VCaP (cell line): ENCODE results near the gene BAZ2B.

Experiments used
- H3K27ac ChIP-seq: fragments of 450-650 bp; 2 replicates; pipeline ENCODE4 v1.5.1; 2017
- TF ChIP-seq, protein P1 (sequence below): fragments of 450-650 bp; conservative IDR thresholded peaks from 2 replicates; pipeline ENCODE4 v1.5.1; 2017; ENCODE audit warnings: mild to moderate bottlenecking, moderate library complexity

The BAZ2B gene

DNA sequence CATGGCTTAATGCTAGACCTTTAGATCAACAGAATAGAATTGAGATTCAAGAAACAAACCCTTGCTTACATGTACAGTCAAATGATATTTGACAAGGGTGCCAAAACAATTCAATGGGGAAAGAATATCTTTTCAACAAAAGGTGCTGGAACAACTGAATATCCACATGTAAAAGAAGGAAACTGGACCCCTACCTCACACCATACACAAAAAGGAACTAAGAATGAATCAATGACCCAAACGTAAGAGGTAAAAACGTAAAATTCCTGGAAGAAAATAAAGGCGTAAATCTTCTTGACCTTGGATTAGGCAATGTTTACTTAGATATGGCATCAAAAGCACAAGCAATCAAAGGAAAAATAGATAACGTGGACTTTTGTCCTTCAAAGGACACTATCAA is 43.1 kb downstream of the BAZ2B start:
- no peak overlapping the region for H3K27ac ChIP-seq
- TF ChIP-seq, protein P1, sequence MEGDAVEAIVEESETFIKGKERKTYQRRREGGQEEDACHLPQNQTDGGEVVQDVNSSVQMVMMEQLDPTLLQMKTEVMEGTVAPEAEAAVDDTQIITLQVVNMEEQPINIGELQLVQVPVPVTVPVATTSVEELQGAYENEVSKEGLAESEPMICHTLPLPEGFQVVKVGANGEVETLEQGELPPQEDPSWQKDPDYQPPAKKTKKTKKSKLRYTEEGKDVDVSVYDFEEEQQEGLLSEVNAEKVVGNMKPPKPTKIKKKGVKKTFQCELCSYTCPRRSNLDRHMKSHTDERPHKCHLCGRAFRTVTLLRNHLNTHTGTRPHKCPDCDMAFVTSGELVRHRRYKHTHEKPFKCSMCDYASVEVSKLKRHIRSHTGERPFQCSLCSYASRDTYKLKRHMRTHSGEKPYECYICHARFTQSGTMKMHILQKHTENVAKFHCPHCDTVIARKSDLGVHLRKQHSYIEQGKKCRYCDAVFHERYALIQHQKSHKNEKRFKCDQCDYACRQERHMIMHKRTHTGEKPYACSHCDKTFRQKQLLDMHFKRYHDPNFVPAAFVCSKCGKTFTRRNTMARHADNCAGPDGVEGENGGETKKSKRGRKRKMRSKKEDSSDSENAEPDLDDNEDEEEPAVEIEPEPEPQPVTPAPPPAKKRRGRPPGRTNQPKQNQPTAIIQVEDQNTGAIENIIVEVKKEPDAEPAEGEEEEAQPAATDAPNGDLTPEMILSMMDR, result no peak

DNA sequence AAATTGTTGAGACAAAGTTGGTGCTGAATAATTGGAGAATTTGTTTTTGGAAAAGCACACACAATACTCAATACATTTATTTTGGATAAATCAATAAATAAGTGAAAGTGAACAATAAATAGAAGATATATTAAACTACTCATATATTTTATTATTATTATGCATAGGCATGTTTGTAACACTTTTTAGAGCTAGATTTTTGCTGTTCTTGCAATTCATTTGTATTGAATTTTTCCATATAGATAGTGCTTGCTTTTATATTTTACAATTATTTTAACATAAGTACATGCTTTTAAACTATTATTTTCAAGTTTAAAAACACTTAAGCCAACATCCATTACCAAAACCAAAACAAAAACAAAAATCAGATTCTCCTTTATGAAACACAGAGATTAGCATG is 43.9 kb downstream of the BAZ2B start:
- H3K27ac ChIP-seq, result no peak overlapping the region
- TF ChIP-seq, protein P1, result no peak

DNA sequence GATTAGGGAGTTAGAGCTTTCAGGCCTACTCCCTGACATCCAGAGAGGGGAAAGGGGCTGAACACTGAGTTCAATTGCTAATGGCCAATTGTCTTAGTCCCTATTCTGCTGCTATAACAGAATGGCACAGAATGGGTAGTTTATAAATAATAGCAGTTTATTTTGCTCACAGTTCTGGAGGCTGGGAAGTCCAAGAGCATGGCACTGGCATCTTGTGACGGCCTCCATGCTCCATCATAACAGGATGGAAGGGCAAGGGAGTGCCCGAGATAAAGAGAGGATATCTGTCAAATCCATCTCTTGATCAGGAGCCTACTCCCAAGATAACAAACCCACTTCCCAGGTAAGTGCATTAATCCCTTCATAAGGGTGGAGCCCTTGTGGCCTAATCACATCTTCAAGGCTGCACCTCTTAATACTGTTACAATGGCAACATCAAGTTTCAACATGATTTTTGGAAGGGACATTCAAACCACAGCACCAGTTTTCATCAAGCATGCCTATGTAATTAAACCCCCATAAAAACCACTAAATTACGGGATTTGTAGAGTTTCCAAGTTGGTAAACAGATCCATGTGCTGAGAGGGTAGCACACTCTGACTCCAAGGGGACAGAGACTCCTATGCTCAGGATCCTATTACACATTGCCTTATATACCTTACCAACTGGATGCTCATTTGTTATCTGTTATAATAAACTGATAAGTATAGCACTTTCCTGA is 44.6 kb downstream of the BAZ2B start:
- TF ChIP-seq, protein P1, result no peak
- H3K27ac ChIP-seq, result no peak overlapping the region

DNA sequence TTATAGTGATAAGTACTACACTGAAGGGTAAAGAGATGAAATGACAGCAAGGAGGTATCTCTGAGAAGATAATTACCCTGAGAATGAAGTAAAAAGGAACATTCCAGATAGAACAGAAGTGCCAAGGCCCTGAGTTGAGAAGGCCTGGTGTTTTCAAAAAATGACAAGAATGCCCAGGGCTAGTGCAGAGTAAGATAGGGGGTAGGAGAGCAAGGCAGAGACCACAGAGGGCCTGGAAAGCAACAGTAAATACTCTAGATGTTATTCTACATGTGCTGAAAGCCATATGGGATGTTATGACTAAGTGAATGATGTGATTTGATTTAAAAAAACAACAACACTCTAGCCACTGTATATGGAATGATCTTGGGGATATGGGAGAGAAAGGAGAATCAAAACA is 52.3 kb downstream of the BAZ2B start:
- TF ChIP-seq, protein P1, result no peak

DNA sequence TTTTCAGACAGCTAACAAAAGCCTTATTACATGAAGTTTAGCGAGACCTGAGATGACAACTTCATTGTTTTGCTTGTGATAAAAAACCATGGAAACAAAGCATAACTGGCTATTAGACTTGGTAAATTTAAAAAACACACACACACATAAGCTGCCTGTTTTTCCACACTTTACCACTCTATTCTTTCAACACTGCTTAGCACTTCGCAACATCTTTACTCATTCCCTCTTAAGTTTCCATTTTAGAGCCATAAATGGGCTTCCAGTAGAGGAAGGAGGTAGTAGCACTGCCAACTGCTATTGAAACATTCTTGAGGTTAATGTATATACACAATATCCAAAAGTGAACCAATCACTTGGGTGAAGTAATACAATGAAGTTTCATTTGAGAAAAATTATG is 54.1 kb downstream of the BAZ2B start:
- TF ChIP-seq, protein P1, result no peak
- no peak overlapping the region for H3K27ac ChIP-seq

More for the DNA sequence above, 52.3 kb downstream of the BAZ2B start:
- no peak overlapping the region for H3K27ac ChIP-seq

DNA sequence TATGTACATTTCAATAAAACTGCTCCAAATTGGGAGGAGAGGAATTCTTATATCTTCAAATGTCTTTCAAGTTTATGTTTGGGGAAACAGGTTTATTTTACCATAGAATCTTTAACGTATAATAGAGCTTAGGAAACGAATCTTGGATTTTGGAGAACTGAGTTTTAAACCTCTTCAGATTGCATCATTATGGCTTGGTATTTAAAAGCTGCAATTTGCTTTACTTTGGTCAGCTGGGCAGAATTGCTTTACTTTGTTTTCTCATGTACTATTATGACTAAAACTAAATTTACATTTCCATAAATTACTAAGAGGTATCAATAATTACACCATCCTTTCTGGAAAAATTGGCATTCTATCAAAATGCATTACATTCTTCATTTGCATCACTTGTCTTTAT is 54.6 kb downstream of the BAZ2B start:
- TF ChIP-seq, protein P1, result no peak

DNA sequence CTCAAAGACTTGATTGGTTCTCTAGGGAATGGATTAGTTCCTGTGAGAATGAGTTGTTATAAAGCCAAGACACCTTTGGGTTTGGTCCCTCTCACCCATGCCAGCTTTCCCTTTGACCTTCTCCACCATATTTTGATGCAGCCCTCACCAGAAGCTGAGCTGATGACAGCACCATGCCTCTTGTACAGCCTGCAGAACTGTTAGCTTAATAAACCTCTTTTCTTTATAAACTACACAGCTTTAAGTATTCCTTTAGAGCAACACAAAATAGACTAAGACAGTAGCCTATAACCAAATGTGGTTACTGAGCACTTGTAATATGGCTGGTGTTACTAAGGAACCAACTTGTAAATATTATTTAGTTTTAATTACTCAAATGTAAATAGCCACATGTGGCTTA is 55.1 kb downstream of the BAZ2B start:
- H3K27ac ChIP-seq, result no peak overlapping the region
- TF ChIP-seq, protein P1, result no peak

More for the DNA sequence above, 54.6 kb downstream of the BAZ2B start:
- no peak overlapping the region for H3K27ac ChIP-seq
